DND-41 (cell line): ENCODE measurements around the gene HDAC4.

Experiments used
- ATAC-seq: fragments of 200-7000 bp; cut with Tn5 transposase; 3 replicates; pipeline ENCODE4 v1.9.1; 2021; ENCODE audit warnings: low read depth; ENCODE audit not compliant: insufficient read depth
- DNase-seq: peaks from one replicate; pipeline ENCODE4 v3.0.0-alpha.2; 2020
- H2AFZ ChIP-seq: 2 replicates; pipeline ENCODE4 v1.6.0; 2012; ENCODE audit warnings: low read depth, low read length
- H3K27ac ChIP-seq: 2 replicates; pipeline ENCODE4 v1.5.1; 2012; ENCODE audit warnings: low read length, inconsistent platforms
- H3K27me3 ChIP-seq: fragments of 200-600 bp; sonication (generic); 2 replicates; pipeline ENCODE4 v1.6.0; 2012; ENCODE audit warnings: low read length, mild to moderate bottlenecking, inconsistent platforms; ENCODE audit not compliant: insufficient read depth, poor library complexity
- H3K36me3 ChIP-seq: 2 replicates; pipeline ENCODE4 v1.5.1; 2012; ENCODE audit warnings: low read length, inconsistent platforms; ENCODE audit not compliant: insufficient read depth
- H3K4me1 ChIP-seq: 2 replicates; pipeline ENCODE4 v1.5.1; 2012; ENCODE audit warnings: mild to moderate bottlenecking, low read length; ENCODE audit not compliant: insufficient read depth
- H3K4me2 ChIP-seq: 2 replicates; pipeline ENCODE4 v1.6.0; 2012; ENCODE audit warnings: mild to moderate bottlenecking, moderate library complexity, low read length, inconsistent platforms; ENCODE audit not compliant: insufficient read depth
- H3K4me3 ChIP-seq, 2 experiments: fragments of 200-600 bp in 1 of 2; shearing (Covaris generic) in 1 of 2; 2 replicates each; pipeline ENCODE4 v1.5.1; 2012 to 2016; ENCODE audit warnings: inconsistent platforms in 2 of 2, low read length in 2 of 2, mild to moderate bottlenecking in 2 of 2, low read depth in 1 of 2, moderate library complexity in 1 of 2
- H3K79me2 ChIP-seq: 2 replicates; pipeline ENCODE4 v1.6.0; 2012; ENCODE audit warnings: low read length, inconsistent platforms; ENCODE audit not compliant: insufficient read depth
- H3K9ac ChIP-seq: 2 replicates; pipeline ENCODE4 v1.6.0; 2012; ENCODE audit warnings: low read depth, mild to moderate bottlenecking, inconsistent platforms, low read length, moderate library complexity
- H3K9me3 ChIP-seq: 2 replicates; pipeline ENCODE4 v1.5.1; 2012; ENCODE audit warnings: low read length, moderate library complexity, mild to moderate bottlenecking, inconsistent platforms; ENCODE audit not compliant: insufficient read depth, severe bottlenecking
- H4K20me1 ChIP-seq: 2 replicates; pipeline ENCODE4 v1.6.0; 2012; ENCODE audit warnings: low read length; ENCODE audit not compliant: insufficient read depth
- CTCF ChIP-seq: IDR thresholded peaks from 2 replicates; pipeline ENCODE4 v1.5.1; 2012; ENCODE audit warnings: borderline replicate concordance, low read length, moderate library complexity, mild to moderate bottlenecking; ENCODE audit not compliant: poor library complexity, severe bottlenecking; ENCODE audit errors: extremely low read depth
- EZH2 ChIP-seq: IDR thresholded peaks from 3 replicates; pipeline ENCODE4 v1.6.1; 2012; ENCODE audit warnings: borderline replicate concordance, low read depth, mild to moderate bottlenecking, moderate library complexity, low read length, inconsistent platforms; ENCODE audit not compliant: severe bottlenecking

HDAC4 gene

GRCh38 chr2:239149501-239149900, 251.3 kb downstream of the HDAC4 start:
- TF ChIP-seq EZH2 (no peak), CTCF (no peak)
- Histone ChIP-seq H3K9ac (no peak overlapping the region), H3K9me3 (no peaks in the 10 kb centered on the region), H3K36me3 (peaks cover 100% of the 10 kb centered on the region), H2AFZ (no peak overlapping the region), H3K79me2 (peaks cover 92% of the 10 kb centered on the region), H3K4me3 (no peak overlapping the region), H3K27me3 (no peaks in the 10 kb centered on the region), H4K20me1 (peaks cover 84% of the 10 kb centered on the region), H3K4me1 (no peaks in the 10 kb centered on the region), H3K27ac (no peak overlapping the region), H3K4me2 (no peak overlapping the region)
- ATAC-seq (no peak), DNase-seq (no peak)

GRCh38 chr2:239148495-239149200, 252.2 kb downstream of the HDAC4 start:
- Histone ChIP-seq H4K20me1 (peaks cover 84% of the 10 kb centered on the region), H3K36me3 (peaks cover 100% of the 10 kb centered on the region), H3K27me3 (no peaks in the 10 kb centered on the region), H3K79me2 (peaks cover 92% of the 10 kb centered on the region), H3K9ac (no peak overlapping the region), H3K4me1 (no peaks in the 10 kb centered on the region), H2AFZ (no peak overlapping the region), H3K27ac (no peak overlapping the region), H3K4me3 (no peak overlapping the region), H3K4me2 (no peak overlapping the region), H3K9me3 (no peaks in the 10 kb centered on the region)
- no peak for ATAC-seq
- DNase-seq, result no peak
- TF ChIP-seq CTCF, result no peak
- TF ChIP-seq EZH2, result no peak

- Histone ChIP-seq H3K9ac (no peak overlapping the region), H3K4me2 (no peak overlapping the region), H3K79me2 (peaks cover 90% of the 10 kb centered on the region), H3K9me3 (no peaks in the 10 kb centered on the region), H3K27me3 (no peaks in the 10 kb centered on the region), H4K20me1 (peaks cover 88% of the 10 kb centered on the region), H3K4me1 (no peaks in the 10 kb centered on the region), H2AFZ (no peak overlapping the region), H3K36me3 (peaks cover 100% of the 10 kb centered on the region), H3K27ac (no peak overlapping the region), H3K4me3 (no peak overlapping the region)
- DNase-seq (no peak), ATAC-seq (no peak)
- no peak for TF ChIP-seq CTCF
- TF ChIP-seq EZH2, result no peak
Measured at GRCh38 chr2:239147376-239147775, 253.4 kb downstream of the HDAC4 start.

GRCh38 chr2:239146741-239147181, 254.1 kb downstream of the HDAC4 start:
- H3K9me3 ChIP-seq, result no peaks in the 10 kb centered on the region
- H3K4me1 ChIP-seq, result no peaks in the 10 kb centered on the region
- H3K4me2 ChIP-seq, result no peak overlapping the region
- peaks cover 86% of the 10 kb centered on the region for H4K20me1 ChIP-seq
- TF ChIP-seq EZH2, result no peak
- TF ChIP-seq CTCF, result no peak
- no peak overlapping the region for H3K9ac ChIP-seq
- no peak overlapping the region for H3K27ac ChIP-seq
- H3K4me3 ChIP-seq, result no peak overlapping the region
- H3K36me3 ChIP-seq, result peaks cover 100% of the 10 kb centered on the region
- DNase-seq, result no peak
- H3K27me3 ChIP-seq, result no peaks in the 10 kb centered on the region
- ATAC-seq, result no peak
- H3K79me2 ChIP-seq, result peaks cover 89% of the 10 kb centered on the region
- no peak overlapping the region for H2AFZ ChIP-seq
